ENCODE results near the gene SLC7A8. TPM values are rescaled to one million over a fixed set of nuclear protein-coding genes. Genes with fewer than 3 reads are reported as not detected.

SLC7A8 gene
- total RNA-seq, 2 donors from 2014 or later = 18.2 to 33.6 TPM

DNA sequence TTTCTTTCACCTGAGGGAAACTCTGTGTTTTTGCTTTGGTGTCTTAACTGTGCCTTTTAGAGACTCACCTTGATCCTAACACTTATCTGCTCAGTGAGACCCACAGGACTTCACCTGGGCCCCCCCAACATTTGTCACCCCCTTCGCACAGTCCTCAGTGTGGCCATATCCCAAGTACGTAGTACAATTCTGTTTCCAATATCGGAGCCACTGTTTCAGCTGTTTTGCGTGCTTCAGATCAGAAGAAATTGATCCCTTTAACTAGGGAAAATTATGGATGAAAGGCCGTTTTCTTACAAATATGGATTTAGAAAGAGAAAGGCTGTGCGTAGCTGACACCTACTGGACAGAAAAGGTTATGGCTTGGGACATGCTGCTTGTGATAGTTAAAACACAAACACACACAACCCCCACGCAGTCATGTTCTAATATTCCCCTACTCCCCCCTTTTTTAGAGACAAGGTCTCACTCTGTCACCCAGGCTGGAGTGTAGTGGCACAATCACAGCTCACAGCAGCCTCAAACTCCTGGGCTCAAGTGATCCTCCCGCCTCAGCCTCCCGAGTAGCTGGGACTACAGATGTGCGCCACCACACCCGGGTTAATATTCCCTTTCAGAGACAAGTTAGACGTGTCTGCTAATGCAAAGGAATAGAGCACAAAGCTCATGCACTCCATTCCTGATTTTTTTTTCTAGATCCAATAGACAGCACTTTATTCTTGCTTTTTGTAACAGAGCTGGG, 3.6 kb upstream of the SLC7A8 start:
- ATAC-seq (peak; percentile 62), DNase-seq (peak in 1 of 2 donors; percentile 36)
- intact Hi-C loops (cut with DNase I, micrococcal nuclease) = loop anchor here (2.0 to 5.0 kb wide), 2 partner anchors 65 to 66 kb away; no protein-coding TSS in a partner anchor

GRCh38 chr14:23185063-23185462, 1.6 kb upstream of the SLC7A8 start:
- intact Hi-C loops (cut with DNase I, micrococcal nuclease) = loop anchor here in 1 of 2 donors (5.0 kb wide), 1 partner anchor 63 kb away; no protein-coding TSS in a partner anchor
- ATAC-seq = no peak
- DNase-seq = no peak

DNA sequence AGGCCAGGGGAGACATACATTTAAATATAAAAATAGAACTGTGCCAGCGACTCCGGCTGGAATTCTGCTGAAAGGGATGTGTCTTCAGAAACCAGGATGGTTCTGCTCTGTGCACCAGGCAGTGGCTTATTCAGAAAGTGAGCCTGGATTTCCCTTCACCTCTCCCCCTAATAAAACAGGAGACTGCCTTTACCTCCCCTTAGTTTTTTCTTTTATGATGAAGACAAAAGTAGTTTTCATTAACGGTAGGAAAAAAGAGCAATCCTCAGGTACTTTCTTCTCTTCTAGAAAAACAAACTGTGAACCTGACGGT, 346 bp downstream of the SLC7A8 start:
- ATAC-seq (peak; percentile 60), DNase-seq (no peak)
- intact Hi-C loops (cut with DNase I, micrococcal nuclease) = no loop called here

- intact Hi-C loops (cut with DNase I, micrococcal nuclease) = no loop called here
- DNase-seq (peak; percentile 70 to 76), ATAC-seq (peak; percentile 88)
These were observed 895 bp downstream of the SLC7A8 start for GRCh38 chr14:23182372-23183157.

- intact Hi-C loops (cut with DNase I, micrococcal nuclease) = no loop called here
- DNase-seq (no peak), ATAC-seq (no peak)
These were observed 1.5 kb downstream of the SLC7A8 start for GRCh38 chr14:23181946-23182345.

- intact Hi-C loops (cut with DNase I, micrococcal nuclease) = no loop called here
- DNase-seq = no peak
- ATAC-seq = no peak
These were observed 2.0 kb downstream of the SLC7A8 start for GRCh38 chr14:23181453-23181852.

DNA sequence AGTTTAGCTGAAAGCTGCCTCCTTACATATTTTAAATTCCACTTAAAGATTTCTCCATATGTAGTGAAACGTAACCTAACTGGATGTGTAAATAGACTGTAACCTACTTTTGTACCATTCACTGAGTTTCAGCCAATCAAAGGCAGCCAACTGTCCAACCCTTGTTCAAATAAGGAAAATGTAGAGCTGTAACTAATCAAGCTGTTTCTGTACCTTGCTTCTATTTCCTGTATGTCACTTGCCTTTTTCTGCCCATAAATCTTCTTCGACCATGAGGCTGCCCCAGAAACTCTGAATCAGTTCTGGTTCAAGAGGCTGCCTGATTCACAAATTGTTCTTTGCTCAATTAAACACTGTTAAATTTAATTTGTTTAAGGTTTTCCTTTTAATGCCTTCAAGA, 6.3 kb downstream of the SLC7A8 start:
- DNase-seq (no peak), ATAC-seq (peak; percentile 97)
- intact Hi-C loops (cut with DNase I, micrococcal nuclease) = no loop called here

GRCh38 chr14:23175823-23176222, 7.6 kb downstream of the SLC7A8 start:
- ATAC-seq (no peak), DNase-seq (no peak)
- intact Hi-C loops (cut with DNase I, micrococcal nuclease) = no loop called here

GRCh38 chr14:23174296-23175184, 8.9 kb downstream of the SLC7A8 start:
- ATAC-seq (no peak), DNase-seq (no peak)
- intact Hi-C loops (cut with DNase I, micrococcal nuclease) = no loop called here

DNA sequence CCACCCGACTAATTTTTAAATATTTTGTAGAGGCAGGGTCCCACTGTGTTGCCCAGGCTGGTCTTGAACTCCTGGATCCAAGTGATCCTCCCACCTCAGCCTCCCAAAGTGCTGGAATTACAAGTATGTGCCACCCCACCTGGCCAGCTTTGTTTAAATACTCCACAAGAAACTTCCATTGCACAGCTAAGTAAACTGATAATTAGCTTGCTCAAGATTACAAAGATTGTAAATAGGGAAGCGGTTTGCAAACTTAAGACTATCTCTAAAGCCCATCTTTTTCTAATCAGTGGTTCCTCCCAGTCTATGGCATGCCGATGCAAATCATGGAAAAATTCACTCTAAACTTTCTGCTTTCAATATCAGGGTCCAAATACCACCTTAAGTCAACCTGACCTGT, 9.7 kb downstream of the SLC7A8 start:
- ATAC-seq (no peak), DNase-seq (no peak)
- intact Hi-C loops (cut with DNase I, micrococcal nuclease) = no loop called here

- DNase-seq = no peak
- ATAC-seq = no peak
- intact Hi-C loops (cut with DNase I, micrococcal nuclease) = no loop called here
These were observed 10.4 kb downstream of the SLC7A8 start for GRCh38 chr14:23173031-23173430.

GRCh38 chr14:23172574-23172973, 10.9 kb downstream of the SLC7A8 start:
- no peak for ATAC-seq
- DNase-seq = no peak
- intact Hi-C loops (cut with DNase I, micrococcal nuclease) = no loop called here

GRCh38 chr14:23172096-23172495, 11.4 kb downstream of the SLC7A8 start:
- no peak for ATAC-seq
- DNase-seq = no peak
- intact Hi-C loops (cut with DNase I, micrococcal nuclease) = no loop called here

DNA sequence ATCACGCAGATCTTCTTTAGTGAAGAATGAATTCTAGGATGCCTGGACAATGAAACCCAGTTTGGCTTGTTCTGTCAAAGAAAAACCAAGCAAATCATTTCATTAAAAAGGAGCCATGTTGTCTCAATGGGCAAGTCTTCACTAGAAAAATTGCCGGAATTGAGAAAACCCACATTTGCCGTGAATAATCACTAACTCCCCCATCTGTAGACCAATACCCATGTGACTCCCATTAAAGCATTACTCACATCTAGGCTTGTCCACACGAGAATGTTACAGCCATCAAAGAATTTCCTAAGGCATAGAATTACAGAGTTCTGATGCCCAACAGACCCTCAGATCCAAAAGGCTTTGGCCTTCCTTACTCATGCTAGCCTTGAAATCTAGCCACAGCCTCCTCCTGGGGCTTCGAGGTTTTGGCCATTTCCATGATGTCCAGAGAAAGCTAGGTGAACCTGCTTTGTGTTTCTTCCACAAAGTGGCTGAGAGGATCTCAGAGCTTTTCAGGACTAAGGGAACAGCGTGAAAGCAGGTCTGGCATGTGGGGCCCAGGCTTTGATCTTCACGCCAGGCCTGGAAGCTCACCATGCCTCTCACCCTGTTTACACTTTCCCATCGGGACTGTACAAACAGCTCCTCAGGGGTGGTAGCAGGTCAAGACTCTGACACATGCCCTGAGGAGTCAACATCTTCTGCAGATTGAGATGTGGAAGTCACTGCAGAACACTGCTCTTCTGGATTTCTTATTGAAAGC, 12.1 kb downstream of the SLC7A8 start:
- intact Hi-C loops (cut with DNase I, micrococcal nuclease) = no loop called here
- ATAC-seq = no peak
- DNase-seq = no peak

- ATAC-seq = no peak
- intact Hi-C loops (cut with DNase I, micrococcal nuclease) = no loop called here
- no peak for DNase-seq
These were observed 13.8 kb downstream of the SLC7A8 start for GRCh38 chr14:23169622-23170021.

- DNase-seq = no peak
- intact Hi-C loops (cut with DNase I, micrococcal nuclease) = no loop called here
- ATAC-seq = peak; percentile 84
These were observed 15.2 kb downstream of the SLC7A8 start for GRCh38 chr14:23168246-23168645.

DNA sequence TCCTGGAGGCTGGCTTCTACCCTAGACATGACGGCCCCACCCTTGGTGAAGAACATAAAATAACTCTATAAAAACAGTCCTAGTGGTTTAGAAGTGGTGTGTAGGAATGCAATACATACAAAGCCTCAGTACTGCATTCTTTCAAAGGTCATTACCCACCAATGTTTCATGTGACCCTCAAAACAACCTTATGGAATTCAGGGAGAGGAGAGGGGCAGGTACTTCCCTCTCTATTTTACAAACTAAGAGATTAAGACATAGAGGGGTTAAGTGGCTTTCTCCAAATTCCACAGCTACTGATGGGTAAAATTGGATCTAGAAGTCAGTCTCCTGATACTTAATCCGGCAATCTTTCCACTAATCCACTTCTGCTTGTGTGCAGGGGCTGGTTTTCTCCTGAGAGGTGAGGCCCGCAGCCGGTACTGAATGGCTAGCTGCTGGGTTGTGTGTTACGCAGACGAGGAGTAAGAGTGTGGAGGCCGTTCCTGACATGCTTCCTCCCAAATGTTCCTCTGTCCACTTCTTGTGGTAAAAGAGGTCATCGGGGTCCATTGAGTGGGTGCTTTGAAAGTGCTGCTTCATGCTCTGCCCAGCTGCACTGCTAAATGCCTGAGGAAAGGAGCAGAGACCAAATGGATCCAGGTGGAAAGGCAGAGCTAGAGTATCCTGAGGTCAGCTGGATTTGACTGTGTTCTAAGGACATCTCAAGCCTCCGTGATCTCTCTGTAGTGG, 16.2 kb downstream of the SLC7A8 start:
- intact Hi-C loops (cut with DNase I, micrococcal nuclease) = no loop called here
- no peak for DNase-seq
- peak; percentile 66 for ATAC-seq

- no peak for DNase-seq
- intact Hi-C loops (cut with DNase I, micrococcal nuclease) = no loop called here
- ATAC-seq = no peak
These were observed 18.5 kb downstream of the SLC7A8 start for GRCh38 chr14:23164949-23165348.
